GM18526 (cell line): ENCODE results near the gene CAPN8.

Experiments used
- POLR2A ChIP-seq: IDR thresholded peaks from 3 replicates; pipeline ENCODE4 v1.6.1; 2011; ENCODE audit not compliant: insufficient read length; ENCODE audit errors: extremely low read depth

CAPN8 gene

DNA sequence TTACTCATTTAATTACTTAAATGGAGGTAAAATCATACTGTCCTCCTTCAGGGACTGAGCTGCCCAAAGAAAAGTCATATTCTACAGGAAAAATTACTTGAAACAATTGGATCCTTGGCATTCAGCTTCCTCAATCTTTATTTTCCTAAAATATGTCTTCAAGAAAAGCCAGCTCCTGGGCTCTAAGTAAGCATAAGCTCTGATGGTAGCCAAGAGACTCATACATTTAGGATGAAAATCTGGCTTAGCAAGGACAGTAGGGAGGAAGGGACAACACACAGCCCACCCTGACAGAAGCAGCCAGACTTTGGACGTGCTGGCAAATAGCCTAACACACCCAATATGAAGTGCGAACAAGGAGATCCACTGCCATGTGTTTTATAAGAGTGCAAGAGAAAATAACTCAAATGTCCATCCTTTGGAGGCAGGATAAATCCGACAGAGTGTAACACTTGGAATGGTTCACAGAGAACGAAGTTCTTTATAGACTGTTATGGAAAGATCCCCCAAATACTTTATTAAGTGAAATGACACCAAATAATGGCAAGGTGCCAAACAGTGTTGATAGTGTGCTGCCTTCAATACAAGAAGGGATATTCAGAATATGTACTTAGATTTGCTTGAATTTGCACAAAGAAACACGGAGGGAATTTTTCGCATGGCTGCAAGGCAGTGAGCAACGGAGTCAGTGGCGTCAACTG lies 14.1 kb downstream of the CAPN8 start:
- no peak for TF ChIP-seq POLR2A

DNA sequence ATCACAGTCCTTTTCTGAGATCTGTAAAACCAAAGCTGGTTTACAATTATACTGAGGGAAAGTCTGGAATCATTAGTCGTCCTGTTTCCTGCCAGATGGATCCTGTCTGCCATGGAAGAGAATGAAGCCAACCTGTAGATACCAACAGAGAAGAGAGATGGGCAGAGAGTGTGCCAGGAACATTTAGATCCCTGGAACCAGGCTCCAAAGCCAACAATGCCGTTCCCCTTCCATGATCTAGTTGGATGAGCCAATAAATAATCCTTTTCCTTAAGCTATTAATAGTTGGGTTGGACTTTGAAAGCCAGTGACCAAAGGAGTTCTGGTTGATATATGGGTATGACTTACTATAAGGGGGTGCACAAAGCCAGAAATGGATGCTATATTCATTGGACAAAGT lies 15.0 kb downstream of the CAPN8 start:
- no peak for TF ChIP-seq POLR2A

DNA sequence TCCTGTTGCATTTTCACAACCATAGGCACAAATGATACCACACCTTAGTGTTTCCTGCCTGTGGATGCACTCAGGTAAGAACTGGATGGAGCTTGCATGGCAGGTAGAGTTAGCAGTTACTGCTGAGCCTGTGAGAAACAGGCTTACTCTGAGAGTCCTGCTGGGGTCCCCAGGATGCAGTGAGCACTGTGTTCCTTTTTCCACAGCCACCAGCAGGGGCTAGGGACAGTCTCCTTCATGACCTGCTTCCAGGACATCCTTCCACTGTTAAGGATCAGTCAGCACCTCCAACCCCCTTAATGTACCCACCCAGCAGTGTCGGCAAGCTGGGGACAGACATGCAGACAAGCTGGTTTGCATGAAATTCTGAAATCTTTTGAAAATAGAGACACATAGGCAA lies 16.3 kb downstream of the CAPN8 start:
- no peak for TF ChIP-seq POLR2A

GRCh38 chr1:223647249-223647648 lies 18.3 kb downstream of the CAPN8 start:
- TF ChIP-seq POLR2A, result no peak

DNA sequence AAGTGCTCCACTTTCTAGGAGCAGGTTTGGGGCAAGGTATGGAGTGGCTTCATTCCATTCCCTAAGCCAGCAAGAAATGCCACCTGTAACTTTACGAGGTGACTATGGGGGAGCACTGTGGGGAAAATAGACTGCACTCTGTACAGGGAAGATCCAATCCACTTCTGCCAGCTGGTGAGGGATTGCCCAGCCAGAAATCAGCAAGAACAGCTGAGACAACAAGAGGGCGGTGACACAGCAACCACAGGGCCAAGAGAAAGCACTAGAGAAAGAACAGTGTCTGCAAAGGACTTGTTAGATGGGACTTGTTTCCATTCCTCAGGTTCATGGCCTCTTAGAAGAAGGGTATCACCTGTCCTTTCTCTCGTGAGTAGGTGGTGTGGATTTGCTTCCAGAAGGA lies 19.6 kb downstream of the CAPN8 start:
- TF ChIP-seq POLR2A, result no peak

DNA sequence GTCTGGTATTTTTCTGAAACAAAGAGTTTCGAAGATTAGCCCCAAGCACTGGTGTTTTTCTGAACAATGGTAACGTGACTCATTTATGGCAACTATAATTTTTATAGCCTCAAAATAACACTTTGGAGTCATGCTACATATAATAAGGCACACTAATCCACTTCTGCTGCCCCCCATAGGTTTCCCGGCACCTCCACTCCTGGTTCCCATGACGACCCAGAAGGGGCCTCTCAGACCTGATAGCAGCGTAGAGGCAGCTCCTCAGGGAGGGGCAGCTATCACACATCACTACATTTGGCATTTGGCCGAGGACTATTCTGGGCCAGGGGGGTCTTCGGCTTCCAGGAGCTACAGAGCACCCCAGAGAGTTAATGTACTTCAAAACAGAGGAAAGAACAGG lies 23.3 kb downstream of the CAPN8 start:
- no peak for TF ChIP-seq POLR2A

- no peak for TF ChIP-seq POLR2A
Measured at GRCh38 chr1:223641523-223642039, 23.9 kb downstream of the CAPN8 start.

- TF ChIP-seq POLR2A, result no peak
Measured at GRCh38 chr1:223639331-223639749, 26.2 kb downstream of the CAPN8 start.

DNA sequence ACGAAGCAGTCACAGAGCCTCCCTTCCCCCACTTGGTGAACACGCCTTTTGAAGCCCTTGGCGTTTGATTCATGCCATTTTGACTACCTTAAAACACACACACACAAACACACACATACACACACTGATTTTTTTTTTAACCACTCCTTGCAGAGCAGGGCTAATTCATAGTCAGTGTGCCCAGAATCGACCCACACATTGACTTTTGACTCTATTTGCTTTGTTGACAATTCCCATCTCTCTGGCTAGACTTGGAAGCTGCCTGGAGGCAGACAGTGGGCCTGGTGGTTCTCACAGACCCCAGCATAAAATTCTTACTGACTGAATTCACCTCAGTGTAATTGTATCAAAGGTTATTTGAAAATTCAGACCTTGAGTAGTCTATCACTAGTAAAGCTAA lies 30.3 kb downstream of the CAPN8 start:
- no peak for TF ChIP-seq POLR2A

DNA sequence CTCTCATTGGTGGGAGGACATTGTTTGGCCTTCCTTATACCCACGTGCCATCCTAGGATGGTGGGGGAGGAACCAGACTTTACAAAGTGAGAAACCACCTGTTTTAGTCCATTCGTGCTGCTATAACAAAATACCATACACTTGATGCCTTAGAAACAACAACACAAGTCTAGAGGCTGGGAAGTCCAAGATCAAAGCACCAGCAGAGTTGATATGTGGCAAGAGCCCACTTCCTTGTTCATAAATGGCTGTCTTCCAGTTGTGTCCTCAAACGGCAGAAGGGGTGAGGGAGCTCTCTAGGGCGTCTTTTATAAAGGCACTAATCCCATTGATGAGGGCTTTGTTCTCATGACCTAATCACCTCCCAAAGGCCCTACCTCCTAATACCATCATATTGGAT lies 31.1 kb downstream of the CAPN8 start:
- TF ChIP-seq POLR2A, result no peak

DNA sequence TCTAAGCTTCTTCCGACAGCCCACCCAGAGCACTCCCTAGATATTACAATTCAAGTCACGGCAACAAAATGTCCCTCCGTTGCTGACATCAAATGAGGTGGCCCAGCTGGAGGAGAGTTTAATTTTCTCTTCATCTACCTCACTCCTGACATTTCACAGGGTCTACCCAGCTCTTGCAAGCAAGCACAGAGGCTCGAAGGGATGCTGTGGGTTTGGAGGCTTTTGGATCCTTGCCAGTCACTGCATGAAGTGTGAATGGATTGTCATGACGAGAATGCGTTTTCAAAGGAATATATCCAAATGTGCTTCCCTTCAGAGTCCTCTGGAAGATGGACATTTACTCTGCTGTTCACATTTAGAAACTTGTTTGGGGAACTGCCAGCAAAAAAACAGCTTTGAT lies 33.5 kb downstream of the CAPN8 start:
- TF ChIP-seq POLR2A, result no peak

DNA sequence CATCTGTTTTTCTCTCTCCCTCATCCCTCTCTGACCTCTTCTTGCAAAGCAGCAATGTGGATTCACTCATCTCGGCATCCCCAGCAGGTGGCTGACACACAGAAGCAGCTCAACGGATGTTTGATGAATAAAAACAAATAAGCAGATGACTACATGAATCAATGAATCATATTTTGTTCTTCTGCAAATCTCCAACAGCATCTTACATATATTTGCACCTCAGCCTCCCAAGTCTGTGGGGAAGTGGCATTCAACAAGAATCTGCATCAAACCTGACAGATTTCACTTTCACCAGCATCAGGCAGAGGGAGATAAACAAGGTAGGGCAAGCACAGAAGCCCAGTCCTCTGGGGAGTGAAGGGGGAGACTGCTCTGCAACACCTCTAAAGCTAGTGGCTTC lies 34.0 kb downstream of the CAPN8 start:
- no peak for TF ChIP-seq POLR2A

GRCh38 chr1:223629126-223629457 lies 36.4 kb downstream of the CAPN8 start:
- TF ChIP-seq POLR2A, result no peak

DNA sequence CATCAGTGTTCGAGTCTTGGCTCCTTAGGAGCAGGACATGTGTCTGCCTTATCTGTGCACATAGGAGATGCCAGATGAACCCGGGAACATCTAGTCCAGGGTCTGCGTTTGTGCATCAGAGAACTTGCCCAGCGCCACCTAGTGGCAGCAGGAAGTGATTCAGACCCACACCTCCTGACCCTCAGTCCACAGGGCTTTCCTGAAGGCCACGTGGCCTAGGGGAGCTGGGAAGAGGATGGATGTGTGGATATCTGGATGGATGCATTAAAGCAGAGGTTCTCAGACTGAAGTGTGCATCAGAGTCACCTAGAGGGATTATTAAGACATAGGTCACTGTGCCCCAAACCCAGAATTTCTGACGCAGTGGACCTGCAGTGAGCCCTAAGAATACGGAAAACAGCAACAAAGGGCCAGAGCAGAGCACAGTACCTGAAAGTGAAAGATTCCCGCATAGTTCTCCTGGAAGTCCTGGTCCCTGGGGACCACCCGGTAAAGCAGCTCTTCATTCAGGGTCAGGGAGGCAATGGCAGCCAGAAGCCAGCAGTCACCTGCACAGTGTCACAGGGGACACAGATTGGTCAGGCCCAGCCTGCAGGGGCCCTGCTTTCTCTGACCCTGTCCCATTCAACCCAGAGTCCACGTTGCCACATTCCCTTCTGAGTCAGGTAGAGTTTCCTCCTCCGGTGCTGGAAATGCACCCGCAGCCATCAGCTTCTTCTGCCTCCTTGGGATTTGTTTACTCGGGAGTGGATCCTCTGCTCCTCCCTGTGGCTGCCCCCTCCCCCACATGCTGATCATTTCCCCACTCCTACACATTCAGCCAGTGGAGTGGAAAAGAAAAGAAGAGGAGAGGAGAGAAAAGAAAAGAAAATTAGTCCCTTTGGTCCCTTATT lies 37.0 kb downstream of the CAPN8 start:
- TF ChIP-seq POLR2A, result no peak

DNA sequence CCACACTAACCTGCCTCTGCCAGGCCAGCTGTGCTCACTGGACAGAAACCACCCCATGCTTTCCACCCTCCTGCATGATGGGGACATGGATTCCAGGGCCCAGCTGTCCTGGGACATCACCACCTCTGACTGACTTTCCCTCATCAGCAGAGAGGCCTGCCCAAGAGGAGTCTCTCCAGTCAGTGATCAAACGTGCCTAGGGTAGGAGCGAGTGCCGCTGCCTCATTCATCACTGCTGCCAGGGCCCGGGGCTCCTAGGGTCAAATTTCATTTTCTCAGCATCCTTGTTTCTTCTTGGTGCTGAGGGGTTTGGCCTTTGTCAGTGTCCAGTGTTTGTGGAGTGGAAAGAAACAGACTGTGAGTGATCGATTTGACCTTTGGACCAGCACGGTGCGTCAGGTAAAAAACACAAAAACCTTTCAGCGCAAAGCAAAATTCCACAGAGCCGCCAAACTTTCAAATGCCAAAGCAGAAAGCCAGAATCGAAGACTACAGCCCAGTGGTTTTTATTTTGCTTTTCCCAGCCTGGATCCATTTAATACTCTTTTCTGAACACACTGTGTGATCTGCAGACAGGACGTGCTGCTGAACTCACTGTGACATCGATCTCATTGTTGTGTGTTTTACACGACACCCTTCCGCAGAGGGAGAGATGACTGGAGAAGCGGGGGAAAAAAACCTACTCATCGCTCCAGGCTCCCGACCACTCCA lies 43.2 kb downstream of the CAPN8 start:
- TF ChIP-seq POLR2A, result no peak

- no peak for TF ChIP-seq POLR2A
Measured at GRCh38 chr1:223621312-223621734, 44.2 kb downstream of the CAPN8 start.
